Mesenchymal stem cell (in vitro differentiated cells and primary cell): ENCODE data around the gene TENM4.

ENCODE experiments used
- DNase-seq: peaks from one replicate; pipeline ENCODE4 v3.0.0-alpha.2; 2013
- H2AFZ ChIP-seq: one replicate; pipeline ENCODE4 v1.6.1; 2013; ENCODE audit warnings: low read depth, mild to moderate bottlenecking, control low read depth, inconsistent platforms, low read length, moderate library complexity
- H2AK5ac ChIP-seq: 2 replicates; pipeline ENCODE4 v1.6.1; 2013; ENCODE audit warnings: low read length, moderate library complexity, mild to moderate bottlenecking, inconsistent platforms; ENCODE audit not compliant: severe bottlenecking
- H2BK120ac ChIP-seq: one replicate; pipeline ENCODE4 v1.6.1; 2013; ENCODE audit warnings: low read depth, mild to moderate bottlenecking, inconsistent platforms, low read length, moderate library complexity
- H2BK12ac ChIP-seq, 2 experiments: one replicate each; pipeline ENCODE4 v1.6.1; 2013; ENCODE audit warnings: inconsistent platforms in 2 of 2, low read length in 2 of 2, mild to moderate bottlenecking in 2 of 2, moderate library complexity in 2 of 2, control low read depth in 1 of 2
- H2BK15ac ChIP-seq: one replicate; pipeline ENCODE4 v1.6.1; 2013; ENCODE audit warnings: mild to moderate bottlenecking, low read depth, inconsistent platforms; ENCODE audit not compliant: poor library complexity, severe bottlenecking
- H2BK5ac ChIP-seq: 2 replicates; pipeline ENCODE4 v1.6.1; 2013; ENCODE audit warnings: low read depth, mild to moderate bottlenecking, low read length, control low read depth, inconsistent platforms; ENCODE audit not compliant: poor library complexity, severe bottlenecking
- H3K14ac ChIP-seq, 2 experiments: one replicate each; pipeline ENCODE4 v1.6.1; 2013; ENCODE audit warnings: inconsistent platforms in 2 of 2, low read length in 2 of 2, control low read depth in 1 of 2, mild to moderate bottlenecking in 1 of 2, moderate library complexity in 1 of 2
- H3K18ac ChIP-seq, 2 experiments: one replicate each; pipeline ENCODE4 v1.6.1; 2013; ENCODE audit warnings: inconsistent platforms in 2 of 2, low read length in 2 of 2, control low read depth in 1 of 2, low read depth in 1 of 2, mild to moderate bottlenecking in 1 of 2
- H3K23ac ChIP-seq, 2 experiments: one replicate each; pipeline ENCODE4 v1.6.1; 2013; ENCODE audit warnings: inconsistent platforms in 2 of 2, low read length in 2 of 2, mild to moderate bottlenecking in 2 of 2, moderate library complexity in 2 of 2, control low read depth in 1 of 2
- H3K27ac ChIP-seq: 2 replicates; pipeline ENCODE4 v1.5.1; 2013; ENCODE audit warnings: mild to moderate bottlenecking, moderate library complexity, low read length, control low read depth, inconsistent platforms; ENCODE audit not compliant: poor library complexity, severe bottlenecking
- H3K27me3 ChIP-seq, 2 experiments: 2 replicates each; pipeline versions ENCODE4 v1.6.1 to v1.7.0; 2013; ENCODE audit warnings: low read length in 2 of 2, mild to moderate bottlenecking in 2 of 2, moderate library complexity in 2 of 2, control low read depth in 1 of 2, inconsistent platforms in 1 of 2; ENCODE audit not compliant: control insufficient read depth in 1 of 2, insufficient read depth in 1 of 2
- H3K36me3 ChIP-seq, 2 experiments: 2 replicates each; pipeline versions ENCODE4 v1.6.1 to v1.7.0; 2013; ENCODE audit warnings: low read length in 2 of 2, control low read depth in 1 of 2, inconsistent platforms in 1 of 2, low read depth in 1 of 2, mild to moderate bottlenecking in 1 of 2; ENCODE audit not compliant: insufficient read depth in 2 of 2, control insufficient read depth in 1 of 2
- H3K4ac ChIP-seq, 2 experiments: one replicate each; pipeline ENCODE4 v1.6.1; 2013; ENCODE audit warnings: inconsistent platforms in 2 of 2, low read length in 2 of 2, mild to moderate bottlenecking in 2 of 2, moderate library complexity in 2 of 2, control low read depth in 1 of 2, low read depth in 1 of 2
- H3K4me1 ChIP-seq: 2 replicates; pipeline ENCODE4 v1.6.1; 2013; ENCODE audit warnings: low read depth, low read length, control low read depth; ENCODE audit not compliant: control insufficient read depth, insufficient read depth
- H3K4me2 ChIP-seq: 2 replicates; pipeline ENCODE4 v1.6.1; 2013; ENCODE audit warnings: low read length, mild to moderate bottlenecking, inconsistent platforms; ENCODE audit not compliant: poor library complexity, severe bottlenecking
- H3K4me3 ChIP-seq, 2 experiments: 2 replicates each; pipeline versions ENCODE4 v1.5.1 to v1.7.0; 2013; ENCODE audit warnings: low read length in 2 of 2, mild to moderate bottlenecking in 2 of 2, control low read depth in 1 of 2, low read depth in 1 of 2; ENCODE audit not compliant: insufficient read depth in 1 of 2
- H3K79me1 ChIP-seq: replicated peaks from 2 replicates; pipeline ENCODE4 v1.6.1; 2013; ENCODE audit warnings: mild to moderate bottlenecking, control low read depth, low read length, inconsistent platforms; ENCODE audit not compliant: poor library complexity, severe bottlenecking
- H3K9ac ChIP-seq: 2 replicates; pipeline ENCODE4 v1.7.0; 2013; ENCODE audit warnings: mild to moderate bottlenecking, low read length, moderate library complexity
- H3K9me3 ChIP-seq: 2 replicates; pipeline ENCODE4 v1.7.0; 2013; ENCODE audit warnings: mild to moderate bottlenecking, low read length; ENCODE audit not compliant: control insufficient read depth
- H4K8ac ChIP-seq: one replicate; pipeline ENCODE4 v1.6.1; 2013; ENCODE audit warnings: inconsistent platforms, mild to moderate bottlenecking, low read length, moderate library complexity
- H4K91ac ChIP-seq: one replicate; pipeline ENCODE4 v1.6.1; 2013; ENCODE audit warnings: mild to moderate bottlenecking, low read length, inconsistent platforms
- WGBS: methylation state at CpG from one replicate; pipeline ENCODE4 v1.1.7; 2013; ENCODE audit warnings: mixed read lengths; 5-methylcytosine and 5-hydroxymethylcytosine counted together

The TENM4 gene

GRCh38 chr11:78666675-78667160 lies 774.1 kb downstream of the TENM4 start:
- H3K23ac ChIP-seq = no peak overlapping the region
- no peaks in the 10 kb centered on the region for H3K79me1 ChIP-seq
- H3K36me3 ChIP-seq = peaks cover 14 to 31% of the 10 kb centered on the region in 2 experiments
- no peak overlapping the region for H2AK5ac ChIP-seq
- H3K9ac ChIP-seq = no peak overlapping the region
- no peak overlapping the region for H4K8ac ChIP-seq
- H2BK5ac ChIP-seq = no peak overlapping the region
- H3K27me3 ChIP-seq = peaks cover 0 to 7% of the 10 kb centered on the region in 2 experiments
- H3K18ac ChIP-seq = no peak overlapping the region
- no peaks in the 10 kb centered on the region for H3K9me3 ChIP-seq
- DNase-seq = no peak
- no peak overlapping the region for H3K4me2 ChIP-seq
- H2BK12ac ChIP-seq = no peak overlapping the region
- H3K4me3 ChIP-seq = no peak overlapping the region
- peaks cover 3% of the 10 kb centered on the region for H3K4me1 ChIP-seq
- H2BK15ac ChIP-seq = no peak overlapping the region
- no peak overlapping the region for H3K27ac ChIP-seq
- no peak overlapping the region for H4K91ac ChIP-seq
- H2BK120ac ChIP-seq = no peak overlapping the region
- H2AFZ ChIP-seq = no peak overlapping the region
- no peak overlapping the region for H3K14ac ChIP-seq
- H3K4ac ChIP-seq = no peak overlapping the region

- Histone ChIP-seq H3K27ac (no peak overlapping the region), H3K79me1 (no peaks in the 10 kb centered on the region), H3K27me3 (peaks cover 0 to 12% of the 10 kb centered on the region in 2 experiments), H2BK12ac (no peak overlapping the region), H4K91ac (no peak overlapping the region), H2BK120ac (no peak overlapping the region), H3K4me3 (no peak overlapping the region), H3K23ac (no peak overlapping the region), H2AK5ac (no peak overlapping the region), H3K14ac (no peak overlapping the region), H3K4me2 (no peak overlapping the region), H3K36me3 (peaks cover 5 to 27% of the 10 kb centered on the region in 2 experiments), H2BK5ac (no peak overlapping the region), H2BK15ac (no peak overlapping the region), H3K18ac (no peak overlapping the region), H4K8ac (no peak overlapping the region), H3K9ac (no peak overlapping the region), H3K4ac (no peak overlapping the region), H3K9me3 (no peaks in the 10 kb centered on the region), H3K4me1 (peaks cover 8% of the 10 kb centered on the region), H2AFZ (no peak overlapping the region)
- no CpG with 5 or more reads among the region's 1 CpG for WGBS
- no peak for DNase-seq
Observed at GRCh38 chr11:78664636-78665035, 776.2 kb downstream of the TENM4 start.

- no peak overlapping the region for H3K14ac ChIP-seq
- H3K27ac ChIP-seq = no peak overlapping the region
- 88% methylated on average over 2 of the region's 2 CpGs for WGBS
- no peak overlapping the region for H2AFZ ChIP-seq
- no peak overlapping the region for H3K9ac ChIP-seq
- no peaks in the 10 kb centered on the region for H3K9me3 ChIP-seq
- H3K4me1 ChIP-seq = peaks cover 8% of the 10 kb centered on the region
- H3K4me3 ChIP-seq = no peak overlapping the region
- no peak overlapping the region for H2AK5ac ChIP-seq
- H2BK12ac ChIP-seq = no peak overlapping the region
- H2BK5ac ChIP-seq = no peak overlapping the region
- H2BK120ac ChIP-seq = no peak overlapping the region
- no peak overlapping the region for H3K4ac ChIP-seq
- no peak overlapping the region for H4K8ac ChIP-seq
- H3K27me3 ChIP-seq = peaks cover 0 to 12% of the 10 kb centered on the region in 2 experiments
- no peak for DNase-seq
- H2BK15ac ChIP-seq = no peak overlapping the region
- H3K4me2 ChIP-seq = no peak overlapping the region
- H3K36me3 ChIP-seq = peaks cover 6 to 31% of the 10 kb centered on the region in 2 experiments
- H3K18ac ChIP-seq = no peak overlapping the region
- H4K91ac ChIP-seq = no peak overlapping the region
- H3K23ac ChIP-seq = no peak overlapping the region
- H3K79me1 ChIP-seq = no peaks in the 10 kb centered on the region
Observed at GRCh38 chr11:78662811-78663210, 778.0 kb downstream of the TENM4 start.

GRCh38 chr11:78660471-78660870 lies 780.4 kb downstream of the TENM4 start:
- Histone ChIP-seq H3K79me1 (no peaks in the 10 kb centered on the region), H4K8ac (no peak overlapping the region), H3K23ac (no peak overlapping the region), H2AFZ (no peak overlapping the region), H2BK5ac (no peak overlapping the region), H3K27ac (no peak overlapping the region), H3K4me3 (no peak overlapping the region), H2BK12ac (no peak overlapping the region), H2BK15ac (no peak overlapping the region), H2BK120ac (no peak overlapping the region), H3K18ac (no peak overlapping the region), H2AK5ac (no peak overlapping the region), H3K4me2 (no peak overlapping the region), H3K4me1 (peaks cover 6% of the 10 kb centered on the region), H3K9me3 (no peaks in the 10 kb centered on the region), H3K36me3 (peaks cover 6 to 34% of the 10 kb centered on the region in 2 experiments), H3K14ac (no peak overlapping the region), H4K91ac (no peak overlapping the region), H3K9ac (no peak overlapping the region), H3K27me3 (peaks cover 0 to 18% of the 10 kb centered on the region in 2 experiments), H3K4ac (no peak overlapping the region)
- DNase-seq = no peak
- WGBS = 89% methylated on average over 4 of the region's 4 CpGs
